Posterior vena cava (tissue), 2 donors: Measurements from ENCODE around the gene ZNF654. TPM values are rescaled to one million over a fixed set of nuclear protein-coding genes. Genes with fewer than 3 reads are reported as not detected.
"Not testable (repeated sequence)": the region's sequence is repeated elsewhere in the genome, so short reads cannot be mapped to it uniquely, and the experiment has no call there.

ENCODE experiments used
- DNase-seq: peaks from one replicate; pipeline ENCODE4 v3.0.0-alpha.2; 2020; ENCODE audit warnings: low spot score
- intact Hi-C, 2 donors: fragments of 100-400 bp; cut with DNase I; formaldehyde crosslinking; loops; one replicate each; pipeline versions ENCODE4 v1.14.1 to v1.14.2; 2022 to 2023
- total RNA-seq, 2 donors: library from RNA; stranded (reverse); fragmentation: NEBNext Ultra II Directional; extraction: Animal tissue kit (Norgen Biotek cat#: 25700); gene quantifications; one replicate each; pipeline ENCODE4 v1.2.1, GENCODE V29; 2021
- donor health status: DM: yes; HTN: yes; CAD: no.
- donor health status: DM: yes; HTN: yes; CAD: no.

ZNF654 gene
- total RNA-seq, 2 donors from 2014 or later, result 20.1 to 20.2 TPM

DNA sequence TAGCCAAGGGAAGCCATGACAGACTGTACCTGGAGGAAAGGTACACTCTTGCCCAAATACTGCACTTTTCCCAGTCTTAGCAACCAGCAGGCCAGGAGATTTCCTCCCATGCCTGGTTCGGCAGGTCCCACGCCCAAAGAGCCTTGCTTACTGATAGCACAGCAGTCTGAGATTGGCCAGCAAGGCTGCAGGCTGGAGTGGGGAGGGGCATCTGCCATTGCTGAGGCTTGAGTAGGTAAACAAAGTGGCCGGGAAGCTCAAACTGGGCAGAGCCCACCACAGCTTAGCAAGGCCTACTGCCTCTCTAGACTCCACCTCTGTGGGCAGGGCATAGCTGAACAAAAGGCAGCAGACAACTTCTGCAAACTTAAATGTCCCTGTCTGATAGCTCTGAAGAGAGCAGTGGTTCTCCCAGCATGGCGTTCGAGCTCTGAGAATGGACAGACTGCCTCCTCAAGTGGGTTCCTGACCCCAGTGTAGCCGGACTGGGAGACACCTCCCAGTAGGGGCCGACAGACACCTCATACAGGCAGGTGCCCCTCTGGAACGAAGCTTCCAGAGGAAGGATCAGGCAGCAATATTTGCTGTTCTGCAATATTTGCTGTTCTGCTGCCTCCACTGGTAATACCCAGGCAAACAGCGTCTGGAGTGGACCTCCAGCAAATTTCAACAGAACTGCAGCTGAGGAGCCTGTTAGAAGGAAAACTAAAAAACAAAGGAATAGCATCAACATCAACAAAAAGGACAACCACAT, 123.3 kb downstream of the ZNF654 start:
- intact Hi-C loops, DNase-seq: not testable (repeated sequence)

DNA sequence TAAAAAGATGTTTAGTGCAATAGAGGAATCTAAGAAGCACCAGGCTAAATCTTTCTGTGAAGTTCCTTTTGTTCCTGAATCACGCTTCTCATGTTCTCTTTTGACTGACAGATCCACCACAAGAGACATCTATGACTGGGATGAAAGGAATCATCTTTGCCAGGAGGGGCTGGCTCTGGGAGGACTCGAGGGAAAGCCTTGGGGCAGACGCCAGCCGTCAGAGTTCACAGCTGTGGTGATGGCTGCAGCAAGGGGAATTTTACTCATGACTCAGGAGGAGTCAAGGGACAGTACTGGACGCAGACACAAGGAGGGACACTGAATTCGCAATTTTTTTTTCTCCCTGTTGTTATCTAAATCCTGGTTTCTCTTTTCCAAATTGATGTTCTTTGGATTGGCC, 129.4 kb downstream of the ZNF654 start:
- intact Hi-C loops, result no loop called here
- DNase-seq, result no peak

DNA sequence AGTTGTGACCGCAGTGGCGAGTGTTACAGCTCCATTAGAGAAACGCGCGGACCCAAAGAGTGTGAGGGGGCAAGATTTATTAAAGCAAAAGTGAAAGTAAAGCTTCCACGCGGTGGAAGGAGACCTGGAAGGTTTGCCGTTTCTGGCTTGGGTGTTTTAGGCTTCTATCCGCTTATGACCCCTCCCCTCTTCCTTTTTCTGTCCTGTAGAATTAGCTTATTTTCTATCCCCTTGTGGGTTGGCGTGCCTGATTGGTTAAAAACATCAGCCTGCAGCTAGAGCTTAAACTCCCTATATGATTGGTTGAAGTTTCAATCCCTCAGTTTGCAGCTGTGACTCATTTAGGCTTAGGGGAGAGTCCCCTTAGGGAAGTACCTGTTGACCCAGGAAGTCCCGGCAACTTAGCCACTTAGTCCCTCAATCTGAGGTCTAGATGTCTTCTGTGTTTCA, 130.3 kb downstream of the ZNF654 start:
- DNase-seq, result no peak
- intact Hi-C loops, result no loop called here

DNA sequence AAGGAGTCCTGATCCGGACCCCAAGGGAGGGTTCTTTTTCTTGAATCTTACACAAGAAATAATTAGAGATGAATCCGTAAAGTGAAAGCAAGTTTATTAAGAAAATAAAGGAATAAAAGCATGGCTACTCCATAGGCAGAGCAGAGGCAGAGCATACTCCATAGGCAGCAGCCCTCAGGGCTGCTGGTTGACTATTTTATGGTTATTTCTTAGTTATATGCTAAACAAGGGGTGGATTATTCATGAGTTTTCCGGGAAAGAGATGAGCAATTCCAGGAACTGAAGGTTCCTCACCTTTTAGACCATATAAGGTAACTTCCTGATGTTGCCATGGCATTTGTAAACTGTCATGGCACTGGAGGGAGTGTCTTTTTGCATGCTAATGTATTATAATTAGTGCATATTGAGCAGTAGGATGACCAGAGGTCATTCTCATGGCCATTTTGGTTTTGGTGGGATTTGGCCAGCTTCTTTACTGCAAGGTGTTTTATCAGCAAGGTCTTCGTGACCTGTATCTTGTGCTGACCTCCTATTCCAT, 132.9 kb downstream of the ZNF654 start:
- DNase-seq, result no peak
- intact Hi-C loops, result no loop called here

DNA sequence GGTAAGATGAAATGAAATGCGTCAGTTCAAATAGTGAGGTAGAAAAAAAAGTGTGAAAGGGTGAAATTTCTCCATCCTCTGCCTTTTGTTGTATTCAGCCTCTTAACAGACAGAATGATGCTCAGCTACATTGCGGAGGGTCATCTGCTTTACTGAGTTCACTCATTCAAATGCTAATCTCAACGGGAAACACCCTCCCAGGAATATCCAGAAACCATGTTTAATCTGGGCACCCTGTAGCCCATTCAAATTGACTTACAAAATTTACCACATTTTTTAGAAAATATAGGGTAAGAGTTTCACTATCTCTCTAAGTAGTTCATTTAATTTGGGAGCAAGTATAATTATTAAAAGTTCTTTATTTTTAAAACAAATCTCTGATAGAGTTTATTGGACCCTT, 133.6 kb downstream of the ZNF654 start:
- no peak for DNase-seq
- intact Hi-C loops, result no loop called here

Other genes starting within 250 kb of the ZNF654 start
- 10 to 100 TPM; 52.7 to 58.4 TPM for gene CGGBP1, start 250 bp upstream of the ZNF654 start, total RNA-seq
- 10 to 100 TPM; 19.8 to 22.9 TPM for gene C3orf38, start 90.7 kb downstream of the ZNF654 start, total RNA-seq